DND-41 (cell line): ENCODE measurements around the gene OR1N1.

Experiments used
- ATAC-seq: fragments of 200-7000 bp; cut with Tn5 transposase; 3 replicates; pipeline ENCODE4 v1.9.1; 2021; ENCODE audit warnings: low read depth; ENCODE audit not compliant: insufficient read depth
- DNase-seq: peaks from one replicate; pipeline ENCODE4 v3.0.0-alpha.2; 2020
- H2AFZ ChIP-seq: 2 replicates; pipeline ENCODE4 v1.6.0; 2012; ENCODE audit warnings: low read depth, low read length
- H3K27ac ChIP-seq: 2 replicates; pipeline ENCODE4 v1.5.1; 2012; ENCODE audit warnings: low read length, inconsistent platforms
- H3K27me3 ChIP-seq: fragments of 200-600 bp; sonication (generic); 2 replicates; pipeline ENCODE4 v1.6.0; 2012; ENCODE audit warnings: low read length, mild to moderate bottlenecking, inconsistent platforms; ENCODE audit not compliant: insufficient read depth, poor library complexity
- H3K36me3 ChIP-seq: 2 replicates; pipeline ENCODE4 v1.5.1; 2012; ENCODE audit warnings: low read length, inconsistent platforms; ENCODE audit not compliant: insufficient read depth
- H3K4me1 ChIP-seq: 2 replicates; pipeline ENCODE4 v1.5.1; 2012; ENCODE audit warnings: mild to moderate bottlenecking, low read length; ENCODE audit not compliant: insufficient read depth
- H3K4me2 ChIP-seq: 2 replicates; pipeline ENCODE4 v1.6.0; 2012; ENCODE audit warnings: mild to moderate bottlenecking, moderate library complexity, low read length, inconsistent platforms; ENCODE audit not compliant: insufficient read depth
- H3K4me3 ChIP-seq, 2 experiments: fragments of 200-600 bp in 1 of 2; shearing (Covaris generic) in 1 of 2; 2 replicates each; pipeline ENCODE4 v1.5.1; 2012 to 2016; ENCODE audit warnings: inconsistent platforms in 2 of 2, low read length in 2 of 2, mild to moderate bottlenecking in 2 of 2, low read depth in 1 of 2, moderate library complexity in 1 of 2
- H3K79me2 ChIP-seq: 2 replicates; pipeline ENCODE4 v1.6.0; 2012; ENCODE audit warnings: low read length, inconsistent platforms; ENCODE audit not compliant: insufficient read depth
- H3K9ac ChIP-seq: 2 replicates; pipeline ENCODE4 v1.6.0; 2012; ENCODE audit warnings: low read depth, mild to moderate bottlenecking, inconsistent platforms, low read length, moderate library complexity
- H3K9me3 ChIP-seq: 2 replicates; pipeline ENCODE4 v1.5.1; 2012; ENCODE audit warnings: low read length, moderate library complexity, mild to moderate bottlenecking, inconsistent platforms; ENCODE audit not compliant: insufficient read depth, severe bottlenecking
- H4K20me1 ChIP-seq: 2 replicates; pipeline ENCODE4 v1.6.0; 2012; ENCODE audit warnings: low read length; ENCODE audit not compliant: insufficient read depth
- CTCF ChIP-seq: IDR thresholded peaks from 2 replicates; pipeline ENCODE4 v1.5.1; 2012; ENCODE audit warnings: borderline replicate concordance, low read length, moderate library complexity, mild to moderate bottlenecking; ENCODE audit not compliant: poor library complexity, severe bottlenecking; ENCODE audit errors: extremely low read depth
- EZH2 ChIP-seq: IDR thresholded peaks from 3 replicates; pipeline ENCODE4 v1.6.1; 2012; ENCODE audit warnings: borderline replicate concordance, low read depth, mild to moderate bottlenecking, moderate library complexity, low read length, inconsistent platforms; ENCODE audit not compliant: severe bottlenecking

The OR1N1 gene

GRCh38 chr9:122506964-122507363 lies 20.1 kb downstream of the OR1N1 start:
- Histone ChIP-seq H3K79me2 (no peaks in the 10 kb centered on the region), H3K9me3 (no peaks in the 10 kb centered on the region), H2AFZ (no peak overlapping the region), H4K20me1 (no peaks in the 10 kb centered on the region), H3K27me3 (no peaks in the 10 kb centered on the region), H3K9ac (no peak overlapping the region), H3K36me3 (no peaks in the 10 kb centered on the region), H3K4me3 (no peak overlapping the region), H3K27ac (no peak overlapping the region), H3K4me1 (no peaks in the 10 kb centered on the region), H3K4me2 (no peak overlapping the region)
- TF ChIP-seq CTCF (no peak), EZH2 (no peak)
- no peak for DNase-seq
- no peak for ATAC-seq

GRCh38 chr9:122498883-122499288 lies 28.2 kb downstream of the OR1N1 start:
- DNase-seq (peak; percentile 39), ATAC-seq (peak; percentile 54)
- no peak overlapping the region for H3K27ac ChIP-seq
- no peak overlapping the region for H3K4me3 ChIP-seq
- no peak for TF ChIP-seq EZH2
- TF ChIP-seq CTCF: peak; percentile 82
- no peak overlapping the region for H3K9ac ChIP-seq
- no peaks in the 10 kb centered on the region for H4K20me1 ChIP-seq
- H3K79me2 ChIP-seq: no peaks in the 10 kb centered on the region
- H2AFZ ChIP-seq: no peak overlapping the region
- no peaks in the 10 kb centered on the region for H3K9me3 ChIP-seq
- H3K36me3 ChIP-seq: no peaks in the 10 kb centered on the region
- no peak overlapping the region for H3K4me2 ChIP-seq
- no peaks in the 10 kb centered on the region for H3K27me3 ChIP-seq
- H3K4me1 ChIP-seq: no peaks in the 10 kb centered on the region

GRCh38 chr9:122479062-122479461 lies 48.0 kb downstream of the OR1N1 start:
- Histone ChIP-seq H3K4me2 (no peak overlapping the region), H3K9me3 (no peaks in the 10 kb centered on the region), H3K27me3 (peaks cover 12% of the 10 kb centered on the region), H3K27ac (no peak overlapping the region), H3K4me3 (no peak overlapping the region), H3K9ac (no peak overlapping the region), H3K4me1 (no peaks in the 10 kb centered on the region), H4K20me1 (no peaks in the 10 kb centered on the region), H3K79me2 (no peaks in the 10 kb centered on the region), H2AFZ (no peak overlapping the region), H3K36me3 (no peaks in the 10 kb centered on the region)
- TF ChIP-seq EZH2: no peak
- no peak for TF ChIP-seq CTCF
- no peak for DNase-seq
- no peak for ATAC-seq

- no peak within 1 kb of the TSS for H3K4me3 ChIP-seq
- no peaks in the 10 kb centered on the region for H3K4me1 ChIP-seq
- H3K27me3 ChIP-seq: peaks cover 12% of the 10 kb centered on the region
- no peak within 1 kb of the TSS for H2AFZ ChIP-seq
- no peak for ATAC-seq
- H3K79me2 ChIP-seq: no peaks in the 10 kb centered on the region
- H4K20me1 ChIP-seq: no peaks in the 10 kb centered on the region
- no peaks in the 10 kb centered on the region for H3K9me3 ChIP-seq
- H3K36me3 ChIP-seq: no peaks in the 10 kb centered on the region
- no peak for DNase-seq
- H3K4me2 ChIP-seq: no peak within 1 kb of the TSS
- H3K27ac ChIP-seq: no peak within 1 kb of the TSS
- no peak for TF ChIP-seq EZH2
- TF ChIP-seq CTCF: no peak
- no peak within 1 kb of the TSS for H3K9ac ChIP-seq
These were observed 49.3 kb downstream of the OR1N1 start, which contains the start of gene OR1J1 for GRCh38 chr9:122477826-122478225. Gene OR1J1 (minus strand): TSS chr9:122477926. CDS start chr9:122477926, 0 bp downstream.
